GM21367 (cell line): ENCODE data around the gene HHLA2.
"Not testable (repeated sequence)": the region's sequence is repeated elsewhere in the genome, so short reads cannot be mapped to it uniquely, and the experiment has no call there.

Source experiments
- ATAC-seq: cut with Tn5 transposase; IDR thresholded peaks from one replicate; pipeline ENCODE4 v1.9.1; 2021; ENCODE audit not compliant: unreplicated experiment

HHLA2 gene

DNA sequence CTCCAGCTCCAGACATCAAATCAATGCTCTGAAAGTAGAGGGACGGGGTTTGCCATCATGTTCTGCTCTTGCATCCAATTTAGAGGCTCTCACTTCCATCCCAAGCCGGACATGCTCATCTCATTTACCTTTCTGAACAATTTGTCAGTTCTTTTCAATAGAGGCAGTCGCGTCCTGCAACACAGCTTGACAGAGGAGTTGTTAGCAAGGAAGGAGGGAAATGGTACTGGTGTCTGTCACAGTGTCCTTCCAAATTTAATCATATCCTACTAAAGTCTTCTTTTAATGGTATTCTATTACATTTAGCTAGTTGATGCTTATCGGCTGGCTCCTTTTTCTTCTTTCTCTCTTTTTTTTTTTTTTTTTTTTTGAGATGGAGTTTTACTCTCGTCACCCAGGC is 45.6 kb downstream of the HHLA2 start:
- no peak for ATAC-seq

DNA sequence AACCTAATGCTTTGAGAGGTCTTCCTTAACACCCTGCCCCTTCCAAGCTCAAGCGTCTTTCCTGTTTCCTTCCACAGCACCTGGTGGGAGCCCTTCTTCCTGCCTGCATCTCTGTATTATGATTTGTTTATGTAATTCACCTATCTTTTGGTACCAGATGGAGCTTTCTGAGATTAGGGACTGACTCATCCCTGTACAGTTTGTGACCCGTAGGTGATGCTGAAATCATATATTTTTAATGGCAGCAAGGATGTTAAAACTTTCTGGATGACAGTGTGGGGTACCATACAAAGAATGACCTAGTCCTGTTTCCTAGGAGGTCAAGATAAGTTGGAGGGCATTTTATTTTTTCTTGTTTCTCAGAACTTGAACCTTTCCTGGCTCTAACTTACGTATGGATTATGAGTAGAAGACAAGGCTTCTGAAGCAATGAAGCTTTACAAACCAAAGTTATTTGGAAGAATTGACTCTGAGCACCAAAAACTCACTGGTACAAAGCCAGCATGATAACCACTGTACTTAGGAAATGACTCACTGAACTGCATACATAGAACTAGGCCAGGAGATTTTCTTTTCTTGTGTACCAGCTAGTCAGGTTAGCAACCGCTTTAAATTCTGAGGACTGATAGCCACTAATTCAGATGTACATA is 46.6 kb downstream of the HHLA2 start:
- peak; percentile 55 for ATAC-seq

DNA sequence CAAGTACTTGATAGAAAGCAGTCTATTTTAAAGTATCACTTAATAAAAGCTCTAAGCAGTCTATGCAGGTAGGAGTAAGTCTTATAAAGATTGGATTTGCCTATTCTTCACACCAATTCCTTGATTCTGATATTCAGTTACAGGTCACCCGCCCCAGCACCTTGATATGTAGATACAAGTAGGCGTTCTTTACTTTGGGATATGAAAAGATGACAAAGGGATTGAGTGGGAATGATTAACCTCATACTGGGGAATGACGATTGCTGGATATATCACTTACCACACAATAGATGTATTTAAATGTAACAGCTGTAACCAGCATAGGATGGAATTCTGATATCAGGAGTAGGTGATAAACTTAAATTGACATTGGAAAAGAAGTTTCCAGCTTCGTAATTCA is 47.1 kb downstream of the HHLA2 start:
- ATAC-seq, result no peak

DNA sequence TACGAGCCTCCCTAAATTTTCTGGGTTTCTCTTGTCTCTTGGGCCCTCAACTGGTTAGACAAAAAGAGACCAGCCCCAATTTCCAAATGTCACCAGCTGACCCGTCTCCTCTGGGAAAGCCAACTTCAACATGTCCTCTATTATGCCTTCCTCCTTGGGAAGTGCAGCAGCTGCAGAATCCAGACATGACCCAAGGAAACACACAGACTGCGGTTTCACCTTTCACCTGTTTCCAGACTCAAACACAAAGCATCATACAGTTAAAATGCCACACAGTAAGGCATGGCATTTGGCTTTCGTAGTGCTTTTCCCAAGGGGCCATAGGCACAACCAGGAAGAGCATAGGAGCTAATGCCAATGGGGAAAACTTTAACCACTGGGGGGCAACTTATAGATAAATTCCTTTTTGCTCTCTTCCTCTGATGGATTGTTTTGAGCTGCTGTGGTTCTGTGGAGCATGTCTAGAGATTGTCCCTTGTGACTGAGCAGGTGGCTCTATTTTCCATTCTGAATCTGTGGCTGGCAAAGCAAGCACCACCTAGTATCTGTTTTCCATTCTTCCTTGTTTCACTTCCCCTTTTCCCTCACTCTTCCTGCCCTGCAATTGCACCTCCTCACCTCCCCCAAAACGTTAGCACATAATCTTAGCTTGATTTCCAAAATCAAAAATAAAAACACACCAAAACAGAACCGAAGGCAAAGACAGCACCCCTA is 49.3 kb downstream of the HHLA2 start:
- no peak for ATAC-seq

DNA sequence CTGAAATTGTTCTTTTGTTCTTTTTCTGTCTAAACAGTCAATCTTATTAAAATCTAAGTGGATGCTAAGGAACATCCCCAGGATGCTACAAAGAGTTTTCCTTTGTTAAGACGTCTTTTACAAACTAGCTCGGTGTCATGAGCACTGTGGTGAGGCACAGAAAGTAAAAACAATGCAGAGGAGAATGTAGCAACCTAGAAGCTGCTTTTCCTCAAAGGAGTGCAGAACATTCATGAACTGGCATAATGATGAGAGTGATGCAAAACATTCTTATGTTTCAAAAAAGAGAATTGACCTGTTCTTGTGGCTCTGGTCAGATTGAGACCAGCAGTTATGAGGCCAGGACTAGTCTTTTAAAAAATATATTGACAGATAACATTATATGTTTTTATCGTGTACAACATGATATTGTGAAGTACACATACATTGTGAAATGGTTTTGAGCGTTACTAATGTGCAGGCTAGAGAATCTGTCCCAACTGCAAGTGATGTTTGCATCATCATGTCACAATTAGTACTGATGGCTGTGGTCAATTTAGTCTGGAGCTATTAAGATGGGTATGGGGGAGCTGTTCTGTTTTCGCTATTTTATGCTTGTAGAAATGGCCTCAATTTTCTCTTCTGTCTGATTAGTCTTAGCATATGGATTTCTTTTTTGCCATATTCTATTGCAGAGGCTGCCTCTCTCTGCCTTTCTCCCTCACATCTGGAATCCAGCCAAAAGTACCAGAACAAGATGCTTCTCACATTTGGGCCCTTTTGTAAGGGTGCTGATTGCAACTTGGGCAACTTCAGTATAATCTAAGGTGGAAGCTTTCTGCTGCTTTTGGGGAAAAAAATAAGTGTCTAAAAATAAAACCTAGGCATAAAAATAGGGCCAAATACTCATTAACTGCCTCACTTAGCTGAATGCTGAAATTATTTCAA is 50.2 kb downstream of the HHLA2 start:
- ATAC-seq, result no peak

DNA sequence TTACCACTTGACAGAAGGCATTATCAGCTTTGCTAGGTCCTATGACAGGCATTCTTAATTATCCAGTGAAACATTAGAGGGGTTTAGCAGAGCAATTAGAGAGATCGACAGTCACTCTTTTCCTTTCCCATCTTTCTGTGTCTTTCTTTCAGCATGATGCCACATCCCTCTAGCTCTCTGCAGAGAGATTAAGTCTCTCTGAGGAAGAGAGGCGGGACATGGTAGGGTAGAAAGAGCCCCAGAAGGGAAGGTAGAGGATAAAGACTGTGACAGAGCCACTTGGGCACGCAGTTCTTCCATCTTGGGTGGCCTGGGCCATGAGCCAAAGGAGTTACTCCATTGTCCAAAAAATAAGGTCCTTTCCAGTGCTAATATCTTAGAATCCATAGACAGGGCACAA is 55.8 kb downstream of the HHLA2 start:
- no peak for ATAC-seq

DNA sequence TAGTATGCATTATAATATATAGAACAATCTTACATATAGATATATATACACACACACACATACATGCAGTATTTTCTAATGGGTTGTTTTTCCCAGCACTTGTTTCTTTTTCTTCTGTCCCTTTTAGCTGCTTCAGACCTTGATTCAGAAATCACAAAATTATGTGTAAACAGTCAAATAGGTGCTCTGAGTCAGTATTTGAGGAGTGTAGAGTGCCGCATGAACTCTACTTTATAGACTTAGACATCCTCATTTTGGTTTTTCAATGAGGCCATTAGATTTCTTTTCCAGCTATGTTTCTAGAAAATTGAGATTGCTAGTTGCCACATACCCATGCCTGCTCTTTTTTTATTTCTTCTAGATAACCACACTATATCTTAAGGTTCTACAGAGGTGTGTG is 58.2 kb downstream of the HHLA2 start:
- no peak for ATAC-seq

DNA sequence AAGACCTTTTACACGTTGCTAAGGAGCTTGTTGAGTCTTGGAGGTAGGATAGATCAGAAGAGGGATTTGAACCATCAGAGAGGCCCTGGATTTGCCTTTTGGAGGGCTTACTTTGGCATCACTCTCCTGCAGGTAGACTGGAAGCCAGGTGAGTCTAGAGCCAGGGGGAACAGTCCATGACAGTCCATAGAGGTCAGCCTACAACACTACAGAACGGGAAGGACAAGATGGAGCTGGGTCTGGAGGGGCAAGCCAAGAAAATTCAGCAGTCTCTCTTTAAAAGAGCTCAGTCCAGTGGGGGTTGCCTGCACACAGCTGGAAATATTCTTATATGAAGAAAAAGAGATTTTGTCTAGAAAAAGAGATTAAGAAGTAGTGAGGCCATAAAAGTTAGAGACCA is 60.7 kb downstream of the HHLA2 start:
- no peak for ATAC-seq

DNA sequence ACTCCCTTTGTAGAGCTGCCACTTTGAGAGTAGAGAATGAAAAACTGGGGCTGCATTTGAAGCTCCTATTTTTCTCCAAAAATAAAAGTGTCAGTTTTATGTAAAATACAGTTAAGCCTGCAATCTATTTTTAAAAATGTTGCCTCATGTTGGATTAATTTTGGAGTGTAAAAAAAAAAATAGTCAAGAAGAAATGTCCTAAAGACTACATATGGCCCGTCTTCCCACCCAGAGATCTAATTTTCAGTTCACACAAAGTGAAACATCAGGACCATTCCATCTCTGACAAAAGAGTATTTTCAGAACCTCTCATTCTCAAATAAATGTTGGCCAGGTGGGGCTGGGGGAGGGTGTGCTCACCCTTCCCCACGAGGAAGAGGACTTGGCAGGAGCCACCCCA is 62.7 kb downstream of the HHLA2 start:
- ATAC-seq, result no peak

DNA sequence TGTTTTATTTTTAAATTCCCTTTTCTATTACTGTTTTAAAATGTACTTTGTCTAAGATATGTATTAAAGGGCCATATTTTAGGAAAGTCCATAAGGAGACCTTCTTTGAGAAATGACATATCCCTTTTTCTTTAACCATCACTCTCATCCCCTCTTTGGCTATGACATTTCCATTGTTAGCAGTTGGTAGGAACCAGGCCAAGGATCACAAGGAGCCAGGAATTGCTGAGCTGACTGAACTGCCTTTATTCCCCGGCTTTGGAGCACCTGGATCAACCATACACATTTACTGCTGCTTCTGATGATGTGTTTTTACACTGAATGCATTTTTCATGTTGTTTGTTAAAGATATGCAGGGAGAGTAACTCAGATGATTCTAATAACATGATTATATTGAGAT is 79.7 kb downstream of the HHLA2 start:
- ATAC-seq, result no peak

DNA sequence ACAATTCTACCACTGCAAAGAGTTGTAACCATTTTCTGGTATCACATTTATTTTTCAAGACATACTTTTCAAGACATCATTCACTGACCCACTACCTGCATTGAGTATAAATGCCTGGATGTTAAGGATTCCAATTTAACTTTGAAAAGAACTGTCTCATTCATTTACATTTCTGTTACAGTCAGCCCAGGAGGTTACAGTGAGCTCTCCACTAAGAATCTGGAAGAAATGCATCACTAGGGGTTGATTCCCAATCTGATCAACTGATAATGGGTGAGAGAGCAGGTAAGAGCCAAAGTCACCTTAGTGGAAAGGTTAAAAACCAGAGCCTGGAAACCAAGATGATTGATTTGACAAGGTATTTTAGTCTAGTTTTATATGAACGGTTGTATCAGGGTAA is 81.0 kb downstream of the HHLA2 start:
- no peak for ATAC-seq

DNA sequence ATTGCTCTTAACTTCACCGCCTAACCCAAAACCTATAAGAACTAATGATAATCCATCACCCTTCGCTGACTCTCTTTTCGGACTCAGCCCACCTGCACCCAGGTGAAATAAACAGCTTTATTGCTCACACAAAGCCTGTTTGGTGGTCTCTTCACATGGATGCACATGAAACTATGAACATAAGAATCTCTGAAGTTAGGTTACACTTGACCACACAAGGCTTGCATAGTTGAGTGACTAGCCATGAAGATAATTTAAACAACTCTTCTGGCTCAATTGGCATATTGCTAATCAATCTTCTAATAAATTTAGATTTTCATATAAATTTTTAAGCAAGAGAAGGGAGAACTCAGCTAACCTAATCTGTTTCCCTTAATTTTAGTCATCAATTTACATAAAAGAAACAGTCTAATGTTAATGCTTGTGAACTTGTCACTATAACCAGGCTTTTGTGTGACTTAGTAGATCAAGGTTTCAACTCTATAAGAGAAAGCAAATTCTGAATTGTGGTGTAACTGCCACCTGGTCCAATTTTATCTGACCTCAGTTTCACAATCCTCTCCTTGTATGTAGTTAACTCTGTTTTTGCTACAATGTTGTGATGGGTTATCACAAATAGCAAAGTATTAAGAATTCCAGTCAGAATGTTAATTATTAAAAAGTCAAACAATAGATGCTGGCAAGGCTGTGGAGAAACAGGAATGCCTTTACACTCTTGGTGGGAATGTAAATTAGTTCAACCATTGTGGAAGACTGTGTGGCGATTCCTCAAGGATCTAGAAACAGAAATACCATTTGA is 82.0 kb downstream of the HHLA2 start:
- no peak for ATAC-seq

DNA sequence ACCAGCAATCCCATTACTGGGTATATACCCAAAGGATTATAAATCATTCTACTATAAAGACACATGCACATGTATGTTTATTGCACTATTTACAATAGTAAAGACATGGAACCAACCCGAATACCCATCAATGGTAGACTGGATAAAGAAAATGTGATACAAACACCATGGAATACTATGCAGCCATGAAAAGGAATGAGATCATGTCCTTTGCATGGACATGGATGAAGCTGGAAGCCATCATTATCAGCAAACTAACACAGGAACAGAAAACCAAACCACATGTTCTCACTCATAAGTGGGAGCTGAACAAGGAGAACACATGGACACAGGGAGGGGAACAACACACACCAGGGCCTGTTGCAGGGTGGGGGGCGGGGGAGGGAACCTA is 82.6 kb downstream of the HHLA2 start:
- ATAC-seq, result not testable (repeated sequence)

DNA sequence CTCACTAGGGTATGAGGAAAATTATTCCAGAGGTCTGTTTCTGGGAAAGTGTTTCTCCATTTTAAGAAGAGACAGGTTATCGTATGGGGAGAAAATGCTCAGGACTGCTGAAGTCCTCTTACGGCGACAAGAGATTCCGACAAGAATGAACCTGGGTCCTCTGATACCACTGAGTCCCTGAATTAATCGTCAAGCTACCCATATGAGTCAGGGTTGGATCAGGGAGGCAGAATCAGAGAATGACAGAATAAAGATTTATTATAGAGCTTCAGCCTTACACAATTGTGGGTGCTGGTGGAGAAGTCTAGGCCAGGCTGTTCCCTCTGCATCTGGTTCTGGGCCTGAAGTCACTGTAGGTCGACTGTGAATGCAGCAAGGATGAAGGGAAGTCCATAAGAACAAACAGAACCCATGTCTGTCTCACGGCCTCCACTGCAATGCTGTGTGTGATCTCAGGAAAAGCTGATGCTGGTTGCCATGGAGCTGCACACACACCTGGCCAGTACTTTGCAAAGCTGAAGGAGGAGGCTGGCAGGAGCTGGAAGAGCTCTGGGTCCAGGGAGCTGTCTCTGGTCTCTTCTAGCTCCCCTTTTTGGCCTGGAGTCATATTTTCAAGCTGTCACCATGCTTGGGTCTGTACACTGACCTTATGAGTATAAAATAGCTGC is 83.9 kb downstream of the HHLA2 start:
- no peak for ATAC-seq

DNA sequence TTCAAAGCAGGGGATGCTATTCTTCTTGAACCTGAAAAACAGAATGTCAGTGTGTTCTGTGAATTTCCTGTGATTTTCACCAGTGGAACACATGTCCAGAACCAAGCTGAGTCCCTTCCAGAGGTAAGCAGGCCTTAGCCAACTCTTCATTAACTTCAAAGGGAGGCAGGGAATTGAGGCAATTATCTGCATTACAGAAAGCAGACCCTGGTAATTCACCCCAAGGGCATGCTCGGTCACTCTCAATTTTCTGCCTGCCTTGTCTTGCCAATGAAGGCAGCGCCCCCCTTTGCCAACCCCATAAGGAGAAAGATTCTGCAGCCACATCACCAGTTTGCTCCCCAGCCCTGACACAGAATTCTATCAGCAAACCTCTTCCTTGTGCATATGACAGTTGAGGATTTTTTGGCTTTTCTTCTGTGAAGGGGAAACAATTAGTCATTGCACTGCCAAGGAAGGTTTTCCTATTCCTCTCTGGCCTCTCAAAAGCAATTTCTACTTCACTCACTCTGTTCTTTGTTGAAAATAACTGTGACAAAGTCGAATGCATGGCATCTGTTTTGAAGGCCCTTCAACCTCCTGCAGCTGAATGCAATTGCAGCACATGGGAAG is 85.3 kb downstream of the HHLA2 start:
- no peak for ATAC-seq

DNA sequence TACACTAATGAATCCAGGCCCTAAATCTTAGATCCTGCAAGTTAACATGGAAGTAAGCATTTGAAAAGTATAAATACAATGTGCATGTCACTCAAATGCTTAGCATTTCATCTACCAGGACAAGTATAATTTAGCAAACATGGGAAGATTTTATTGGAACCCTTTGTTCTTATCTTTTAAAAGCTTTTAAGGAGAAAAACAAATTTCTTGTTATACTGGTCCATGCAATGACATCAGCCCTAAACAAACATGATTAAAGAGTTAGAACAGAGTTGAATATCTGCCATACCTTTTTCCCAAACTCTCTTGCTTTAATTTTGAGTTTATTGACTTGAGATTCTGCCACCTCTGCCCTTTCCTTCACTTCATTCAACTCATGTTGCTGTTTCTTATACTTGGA is 87.0 kb downstream of the HHLA2 start:
- no peak for ATAC-seq

DNA sequence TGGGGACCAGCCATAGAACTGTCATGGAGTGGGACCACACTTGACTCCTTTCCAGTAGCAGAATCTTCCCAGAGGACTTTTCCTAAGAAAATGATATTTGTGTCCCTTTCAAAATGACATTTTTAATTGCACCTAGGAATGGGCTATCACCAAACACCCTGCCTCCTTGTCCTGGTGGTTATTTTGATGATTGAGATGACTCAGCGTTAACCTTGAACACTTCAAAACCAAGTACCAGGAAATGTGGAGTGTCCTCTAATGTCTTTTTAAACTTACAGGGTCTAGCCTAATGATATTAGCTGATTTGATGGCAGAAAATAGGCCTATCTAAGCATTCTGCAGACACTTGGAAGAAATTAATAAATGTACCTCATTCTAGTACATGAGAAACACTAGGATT is 90.7 kb downstream of the HHLA2 start:
- ATAC-seq, result no peak

DNA sequence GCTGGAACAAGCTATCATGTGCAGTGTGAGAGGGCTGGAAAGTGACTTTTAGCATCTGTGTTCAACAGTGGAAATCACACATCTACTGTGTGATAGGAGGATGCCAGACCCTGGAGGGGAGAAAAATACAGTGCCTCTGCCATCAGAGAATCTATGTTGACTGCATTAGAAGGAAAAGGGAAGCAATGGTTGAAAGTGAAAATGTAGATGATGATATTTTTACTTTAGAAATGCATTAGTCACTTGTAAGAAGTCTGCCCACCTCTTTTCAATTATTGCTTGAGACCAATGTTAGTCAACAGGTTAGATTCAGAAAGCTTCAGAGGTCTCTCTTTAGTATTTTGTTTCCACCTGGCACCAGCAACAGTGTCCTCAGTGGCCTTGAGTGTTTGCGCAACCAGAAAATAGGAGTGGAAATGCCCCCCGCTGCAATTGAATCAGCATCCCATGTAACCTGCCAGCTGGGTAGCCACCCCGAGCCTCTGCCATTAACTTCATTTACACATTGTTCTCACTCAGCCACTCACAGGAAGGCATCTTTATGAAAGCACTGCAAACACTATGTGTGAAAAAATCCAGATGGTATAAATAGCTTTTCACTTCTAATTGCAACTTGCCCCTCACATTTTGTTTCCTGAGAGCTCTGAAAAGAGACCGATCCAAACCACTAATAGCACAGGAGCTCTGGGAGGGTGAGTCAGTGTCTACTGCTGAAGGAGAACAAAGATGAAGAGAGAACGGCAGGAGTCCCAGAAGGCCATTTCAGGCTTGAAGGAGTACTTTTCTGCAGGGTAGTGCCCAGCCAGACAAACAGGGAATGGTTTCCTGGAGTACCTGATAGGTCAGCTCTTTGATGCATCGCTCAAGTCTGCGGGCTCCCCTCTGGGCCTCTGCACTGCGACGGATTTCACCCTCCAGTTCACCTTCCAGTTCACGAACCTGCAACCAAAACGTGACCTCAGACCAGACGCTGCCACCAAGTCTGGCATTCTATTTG is 92.1 kb downstream of the HHLA2 start:
- peak; percentile 59 for ATAC-seq

DNA sequence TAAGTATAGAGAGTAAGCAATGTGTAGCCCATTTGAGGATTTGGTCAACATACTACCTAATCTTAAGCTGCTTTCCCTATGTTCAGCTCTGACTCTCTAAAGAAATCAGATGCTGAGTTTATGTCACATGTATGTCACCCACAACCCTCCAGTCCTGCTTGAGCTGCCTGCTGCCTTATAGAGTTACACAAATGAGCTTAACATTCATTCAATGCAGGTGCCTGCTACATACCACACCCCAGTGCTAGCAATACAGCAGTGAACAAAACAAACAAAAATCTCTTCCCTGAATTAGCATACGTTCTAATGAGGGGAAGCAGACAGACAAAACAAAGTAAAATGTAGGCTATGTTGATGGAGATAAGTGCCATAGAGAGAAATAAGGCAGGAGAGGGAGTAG is 93.0 kb downstream of the HHLA2 start:
- no peak for ATAC-seq
